HG02970 (cell line): Measurements from ENCODE around the gene C6orf141.

Source experiments
- ATAC-seq: cut with Tn5 transposase; IDR thresholded peaks from one replicate; pipeline ENCODE4 v1.9.1; 2021; ENCODE audit warnings: mild to moderate bottlenecking, moderate library complexity, moderate number of reproducible peaks; ENCODE audit not compliant: unreplicated experiment, low FRiP score

C6orf141 gene

DNA sequence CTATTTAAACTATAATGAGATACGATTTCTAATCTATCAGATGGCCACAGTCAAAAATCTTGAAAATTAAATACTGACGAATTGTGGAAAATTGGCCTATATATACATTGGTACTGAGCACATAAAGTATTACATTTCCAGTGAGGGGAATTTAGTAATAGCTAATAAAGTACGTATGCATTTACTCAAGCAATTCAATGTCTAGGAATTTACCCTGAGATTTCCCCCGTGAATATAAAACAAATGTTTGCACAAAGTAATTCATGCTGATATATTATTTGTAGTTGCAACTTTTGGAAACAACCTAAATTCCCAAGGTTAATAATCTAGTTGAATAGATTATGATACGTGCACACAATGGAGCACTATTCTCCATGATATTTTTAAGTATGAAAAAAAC is 14.7 kb upstream of the C6orf141 start:
- no peak for ATAC-seq

DNA sequence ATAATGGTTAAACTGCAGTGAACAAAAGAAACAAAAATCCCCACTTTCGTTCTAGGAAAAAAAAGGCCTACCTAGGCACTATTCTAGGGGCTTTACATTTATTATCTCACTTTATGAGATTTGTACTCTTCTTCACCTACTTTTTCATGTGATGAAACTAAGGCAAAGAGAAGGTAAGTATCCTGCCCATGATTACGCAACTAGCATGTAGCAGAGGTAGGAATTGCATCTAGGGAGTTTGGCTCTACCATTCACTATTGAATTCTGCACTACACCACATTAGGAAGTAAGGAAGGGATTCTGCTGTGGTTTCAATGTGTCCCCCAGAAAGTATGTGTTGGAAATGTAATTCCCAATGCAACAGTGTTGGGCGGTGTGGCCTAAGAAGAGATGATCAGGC is 11.4 kb upstream of the C6orf141 start:
- ATAC-seq = no peak

DNA sequence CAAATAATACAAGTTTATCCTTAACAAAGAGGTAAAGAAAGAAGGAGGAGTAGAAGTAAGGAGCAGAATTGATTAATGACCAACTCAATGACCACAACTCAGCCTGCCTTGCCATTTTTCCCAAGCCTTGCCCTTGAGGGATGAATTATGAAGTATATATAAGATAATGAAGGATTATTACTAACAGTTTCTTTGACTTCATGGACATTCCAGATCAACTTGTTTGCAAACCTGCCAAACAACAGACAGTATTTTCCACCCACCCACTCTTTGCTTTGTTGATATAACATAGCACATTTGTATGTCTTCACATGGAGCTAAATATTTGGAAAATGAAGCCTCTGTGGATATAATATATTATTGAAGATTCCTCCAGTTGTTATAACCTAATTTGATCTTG is 9.9 kb upstream of the C6orf141 start:
- ATAC-seq = no peak

DNA sequence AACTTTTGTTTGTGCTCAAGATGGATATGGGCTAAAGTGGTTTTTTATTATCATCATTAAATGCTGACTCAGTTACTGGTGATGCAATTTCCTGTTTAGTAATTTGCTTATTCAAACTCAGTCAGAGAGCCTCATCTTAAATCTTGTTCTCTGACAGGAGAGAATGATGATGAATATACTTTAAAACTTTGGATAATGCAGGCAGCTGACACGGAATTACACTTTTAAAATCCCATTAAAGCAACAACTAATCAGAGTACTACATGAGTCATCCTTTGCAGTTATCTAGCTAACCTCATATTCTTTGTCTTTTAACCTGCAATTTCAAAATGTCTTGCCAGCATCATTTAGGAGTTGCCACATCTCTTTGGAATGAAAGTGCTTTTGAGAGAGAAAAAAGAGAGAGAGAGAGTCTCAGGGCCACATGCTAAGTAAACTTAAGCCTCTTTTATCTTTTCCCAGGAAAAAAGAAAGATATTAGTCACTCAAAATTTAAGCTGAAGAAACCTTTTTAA is 9.2 kb upstream of the C6orf141 start:
- ATAC-seq = no peak

DNA sequence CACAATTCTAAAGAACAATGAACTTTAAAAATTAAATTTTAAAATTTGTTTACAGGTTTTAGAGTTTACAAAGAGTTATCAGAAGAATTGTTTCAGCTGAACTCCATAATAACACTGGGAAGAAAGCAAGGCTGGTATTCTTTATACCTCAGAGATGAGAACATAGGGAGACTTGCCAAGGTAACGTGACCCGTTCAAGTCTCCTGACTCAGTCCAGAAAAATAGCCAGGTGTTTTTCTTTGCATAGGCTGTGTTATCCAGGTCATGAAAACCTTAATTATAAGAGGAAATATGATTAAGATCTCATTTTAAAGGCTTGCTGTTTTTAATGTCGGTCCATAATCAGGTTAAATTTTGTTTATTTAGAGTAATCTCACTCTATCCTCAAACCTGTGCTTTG is 8.5 kb upstream of the C6orf141 start:
- no peak for ATAC-seq

DNA sequence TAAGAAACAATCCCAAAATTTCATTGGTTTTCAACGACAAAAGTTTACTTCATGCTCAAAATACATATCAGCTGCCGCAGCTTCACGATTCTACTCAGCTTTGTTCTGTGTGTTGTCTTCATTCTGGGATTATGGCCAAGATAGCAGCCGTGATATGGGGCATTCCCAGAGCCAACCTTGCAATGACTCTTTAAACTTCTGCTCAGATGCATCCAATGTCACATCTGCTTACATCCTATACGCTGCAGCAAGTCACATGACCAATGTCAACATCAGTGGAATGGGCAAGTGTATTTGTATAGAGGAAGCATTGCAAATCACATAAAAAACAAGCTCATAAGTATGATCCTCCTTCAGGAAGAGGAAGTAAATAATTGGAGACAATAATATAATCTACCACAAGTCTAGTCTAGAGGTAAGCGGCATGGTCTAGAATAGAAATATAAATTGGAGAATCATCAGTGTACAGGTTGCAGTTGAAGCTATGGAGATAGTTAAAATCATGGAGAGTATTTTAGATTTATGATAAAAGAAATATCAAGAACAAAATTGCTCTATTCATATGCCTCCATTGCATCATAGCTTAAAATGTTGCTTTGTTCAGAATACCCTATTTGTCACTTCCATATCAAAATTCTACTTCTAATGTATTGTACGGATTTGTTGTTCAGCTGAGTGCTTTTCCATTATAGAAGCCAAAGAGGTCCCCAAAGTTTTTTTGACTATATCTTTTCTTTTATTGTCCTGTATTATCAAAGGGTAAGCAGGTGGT is 7.2 kb upstream of the C6orf141 start:
- no peak for ATAC-seq

DNA sequence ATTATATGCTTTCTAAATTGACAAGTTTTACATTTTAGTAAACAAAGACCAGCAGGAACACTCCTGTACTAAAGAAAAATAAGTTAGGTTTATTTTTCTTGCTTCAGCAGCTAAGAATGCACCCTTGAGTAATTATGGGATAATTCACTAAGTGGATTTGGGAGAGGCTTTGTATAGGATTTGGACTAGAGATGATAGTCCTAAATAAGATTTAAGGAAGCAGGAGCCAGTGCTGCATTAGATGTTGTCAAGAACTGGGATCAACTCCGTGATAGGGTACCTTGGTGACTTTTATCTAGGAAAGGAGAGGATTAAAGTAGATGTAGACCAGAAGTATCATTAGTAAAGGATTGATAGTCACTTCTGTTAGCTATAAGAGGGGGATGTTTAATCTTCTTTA is 4.1 kb upstream of the C6orf141 start:
- ATAC-seq = no peak

DNA sequence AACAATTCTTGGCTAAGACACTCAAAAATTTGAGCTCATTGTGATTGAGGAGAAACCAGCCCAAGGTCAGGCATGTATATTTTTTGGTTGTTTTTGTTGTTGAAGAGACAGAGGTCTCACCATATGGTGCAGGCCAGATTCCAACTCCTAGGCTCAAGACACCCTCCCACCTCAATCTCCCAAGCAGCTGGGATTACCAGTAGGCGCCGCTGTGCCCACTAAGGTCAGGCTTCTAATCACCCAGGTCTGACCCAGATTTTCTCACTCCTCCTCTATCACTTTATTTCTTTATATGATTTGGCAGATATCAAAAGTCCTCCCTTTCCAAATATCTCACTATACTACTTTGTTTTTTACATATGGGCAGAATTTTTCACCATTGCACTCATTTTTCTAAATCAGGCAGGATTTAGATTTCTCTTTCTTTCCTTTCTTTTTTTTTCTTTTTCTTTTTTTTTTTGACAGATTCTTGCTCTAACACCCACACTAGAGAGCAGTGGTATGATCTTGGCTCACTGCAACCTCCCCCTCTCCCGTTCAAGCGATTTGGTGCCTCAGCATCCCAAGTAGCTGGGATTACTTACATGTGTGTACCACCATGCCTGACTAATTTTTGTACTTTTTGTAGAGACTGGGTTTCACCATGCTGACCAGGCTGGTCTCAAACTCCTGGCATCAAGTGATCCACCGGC is 1.7 kb upstream of the C6orf141 start:
- no peak for ATAC-seq

DNA sequence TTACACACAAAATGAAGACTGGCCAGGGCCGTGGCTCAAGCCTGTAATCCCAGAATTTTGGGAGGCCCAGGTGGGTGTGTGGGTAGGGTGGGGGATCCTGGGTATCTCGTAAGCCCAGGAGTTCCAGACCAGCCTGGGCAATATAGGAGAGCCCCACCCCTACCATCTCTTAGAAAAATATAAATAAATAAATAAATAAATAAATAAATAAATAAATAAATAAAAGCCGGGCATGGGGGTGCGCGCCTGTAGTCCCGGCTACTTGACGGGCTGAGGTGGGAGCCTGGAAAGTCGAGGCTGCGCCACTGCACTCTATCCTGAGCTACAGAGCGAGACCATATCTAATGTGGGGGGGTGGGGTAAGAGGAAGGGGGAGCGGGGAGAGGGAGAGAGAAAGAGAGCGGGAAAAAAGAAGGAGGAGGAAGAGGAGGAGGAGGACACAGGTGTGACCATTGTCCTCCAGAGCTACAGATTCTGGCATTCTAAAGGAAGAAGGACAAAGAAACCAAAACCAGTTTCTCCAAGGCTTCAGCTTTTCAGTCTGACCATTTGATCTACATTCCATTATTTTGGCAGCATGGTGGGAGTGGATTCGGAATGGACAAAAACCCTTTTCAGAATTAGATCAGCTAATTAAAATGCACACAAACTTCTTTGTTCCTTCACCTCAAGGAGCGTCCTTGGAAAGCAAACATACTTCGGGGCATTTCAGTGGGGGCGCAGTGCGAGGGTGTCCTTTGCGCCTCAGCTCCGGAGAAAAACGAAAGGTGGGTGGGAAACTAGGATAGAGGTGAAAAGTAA is 577 bp upstream of the C6orf141 start:
- ATAC-seq = no peak

DNA sequence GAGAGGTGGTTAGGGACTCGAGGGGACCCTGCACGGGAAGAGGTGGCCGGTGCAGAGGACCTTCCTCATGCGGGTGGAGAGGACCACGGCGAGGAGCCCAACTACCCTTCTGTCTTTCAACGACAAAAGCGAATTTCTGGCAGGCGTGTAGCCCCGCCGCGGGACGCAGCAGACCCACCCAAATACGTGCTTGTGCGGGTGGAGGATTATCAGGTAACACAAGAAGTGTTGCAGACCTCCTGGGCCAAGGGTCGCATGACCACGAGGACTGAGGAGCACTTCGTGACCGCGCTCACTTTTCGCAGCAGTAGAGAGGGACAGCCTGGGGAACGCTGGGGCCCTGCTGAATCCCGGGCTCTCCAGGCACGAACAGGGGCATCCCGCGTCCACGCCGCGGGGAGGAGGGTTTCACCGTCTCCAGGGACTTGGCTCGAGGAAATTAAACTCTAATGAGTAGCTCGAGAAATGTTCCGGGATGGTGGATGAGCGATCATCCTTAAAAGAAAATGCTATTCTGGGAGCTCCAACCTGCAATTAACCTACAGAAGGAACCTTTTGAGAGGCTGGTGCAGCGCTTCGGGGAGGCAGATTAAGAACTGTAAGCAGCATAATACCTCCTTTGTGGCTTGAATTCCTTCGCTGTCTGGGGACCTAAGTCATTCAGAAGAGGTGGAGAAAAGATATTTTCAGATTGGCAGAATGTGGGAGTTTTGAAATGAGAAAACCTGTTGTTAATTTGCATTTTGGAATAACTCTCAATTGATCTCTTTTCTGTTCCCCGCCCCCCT is 804 bp downstream of the C6orf141 start:
- peak; percentile 35 for ATAC-seq

DNA sequence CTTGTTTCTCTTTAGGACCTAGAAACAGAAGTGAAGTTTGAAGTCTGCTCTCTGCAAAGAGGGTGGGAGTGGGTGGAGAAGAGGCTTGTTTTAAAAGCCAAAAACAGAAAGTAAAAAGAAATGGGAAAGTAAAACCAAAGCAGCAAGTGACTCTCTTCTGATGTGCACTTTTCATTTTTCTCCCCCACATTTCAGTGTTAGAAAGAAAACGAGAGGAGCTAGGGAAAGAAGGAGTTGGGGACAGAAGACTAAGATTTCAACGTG is 1.3 kb downstream of the C6orf141 start:
- ATAC-seq = peak; percentile 44

DNA sequence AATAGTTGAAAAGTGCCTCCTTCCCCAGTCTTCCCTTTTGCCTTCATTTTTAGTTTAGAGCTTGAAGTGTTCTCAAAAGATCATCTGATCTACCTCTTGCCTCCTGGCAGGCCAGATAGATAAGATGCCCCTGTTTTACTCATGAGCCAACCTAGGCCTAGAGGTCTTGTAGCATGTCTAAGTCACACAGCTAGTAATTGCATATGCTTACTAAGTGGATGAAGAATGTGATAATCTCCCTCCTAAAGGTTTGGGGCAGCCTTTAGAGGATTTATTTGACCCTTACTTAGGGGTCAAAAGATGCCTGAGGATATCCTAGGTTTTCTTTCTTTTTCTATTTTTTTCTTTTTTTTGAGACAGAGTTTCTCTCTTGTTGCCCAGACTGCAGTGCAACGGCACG is 2.1 kb downstream of the C6orf141 start:
- no peak for ATAC-seq

DNA sequence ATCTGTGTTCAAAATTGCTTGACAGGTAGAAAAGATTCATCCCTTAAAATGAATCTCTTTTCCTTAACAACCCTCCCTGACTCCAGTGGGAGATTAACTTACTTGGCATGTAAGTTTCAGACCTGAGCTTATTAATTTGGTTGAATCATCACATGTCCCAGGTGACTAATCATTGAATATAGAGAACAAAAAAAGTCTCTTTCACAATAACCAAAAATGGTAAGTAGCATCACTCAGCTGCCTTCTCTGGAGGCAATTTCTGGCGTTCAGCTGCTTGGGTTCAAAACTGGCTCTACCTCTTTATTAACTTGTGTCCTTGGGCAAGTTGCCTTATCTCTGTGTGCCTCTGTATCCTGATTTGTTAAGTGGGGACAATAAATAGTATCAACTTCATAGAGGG is 2.9 kb downstream of the C6orf141 start:
- ATAC-seq = no peak

DNA sequence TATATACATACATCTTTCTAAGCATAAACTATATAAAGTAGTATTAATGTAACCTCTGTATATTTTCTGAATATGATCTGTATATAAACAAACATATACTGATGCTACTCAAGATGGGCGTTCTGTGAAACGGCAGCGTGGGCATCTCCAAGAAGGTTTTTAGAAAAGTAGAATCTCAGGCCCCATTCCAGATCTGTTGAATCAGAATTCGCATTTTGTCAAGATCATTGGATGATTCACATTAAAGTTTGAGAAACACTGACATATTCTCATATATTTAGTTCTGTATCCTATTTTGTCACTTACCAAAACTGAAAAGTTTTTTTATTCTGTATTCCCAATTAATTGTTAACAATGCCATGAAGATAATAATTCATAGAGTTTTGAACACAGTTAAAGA is 5.5 kb downstream of the C6orf141 start:
- no peak for ATAC-seq

DNA sequence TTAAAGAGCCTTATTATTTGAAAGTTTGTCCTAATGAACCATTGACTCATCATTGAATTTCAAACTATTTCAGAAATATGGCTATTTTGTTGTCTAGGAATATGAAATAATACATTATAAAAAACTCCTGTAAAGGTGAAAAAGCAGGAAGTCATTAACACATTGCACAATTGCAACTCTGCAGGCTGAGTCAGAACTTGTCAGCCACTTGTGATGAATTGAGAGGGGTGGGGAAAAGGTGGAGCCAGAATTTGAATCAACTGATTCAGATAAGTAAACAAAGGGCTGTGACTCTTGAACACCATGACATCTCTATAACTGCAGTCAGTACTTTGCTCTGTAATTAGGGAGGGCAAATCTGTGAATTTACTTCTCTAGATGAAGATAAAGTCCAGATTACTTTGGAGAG is 6.0 kb downstream of the C6orf141 start:
- ATAC-seq = no peak

DNA sequence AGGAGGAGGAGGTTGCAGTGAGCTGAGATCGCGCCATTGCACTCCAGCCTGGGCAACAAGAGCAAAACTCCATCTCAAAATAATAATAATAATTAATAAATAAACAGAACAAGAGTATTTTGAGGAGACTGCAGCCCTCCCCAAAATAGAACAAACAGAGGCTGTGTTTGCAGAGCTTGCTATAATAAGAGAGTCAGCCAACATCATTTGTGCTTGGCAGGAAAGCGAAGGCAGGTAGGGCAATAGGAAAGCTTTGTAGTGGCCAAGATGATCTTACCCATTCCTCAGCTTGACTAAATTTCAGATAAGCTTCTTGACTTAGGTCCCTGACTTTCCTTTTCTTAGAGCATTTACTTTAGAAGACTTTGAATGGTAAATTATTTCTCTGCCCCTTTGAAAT is 6.7 kb downstream of the C6orf141 start:
- ATAC-seq = no peak

DNA sequence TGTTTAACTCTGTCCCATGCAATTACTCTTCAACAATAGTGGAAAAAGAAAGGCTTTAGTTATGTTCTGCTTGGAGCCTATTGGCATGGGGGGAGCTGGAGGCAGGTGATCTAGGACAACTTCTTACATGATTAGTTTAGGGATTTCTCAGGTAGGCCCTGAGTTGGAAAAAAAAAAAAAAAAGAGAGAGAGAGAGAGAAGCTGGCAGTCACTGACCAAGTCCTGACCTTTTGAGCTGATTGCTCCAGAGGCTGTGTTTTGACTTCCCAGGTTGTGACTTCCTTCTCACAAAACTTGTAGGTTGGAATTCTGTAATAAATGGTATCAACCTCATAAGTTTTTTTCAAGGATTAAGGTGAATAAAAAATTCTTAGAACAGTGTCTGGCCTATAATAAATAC is 7.8 kb downstream of the C6orf141 start:
- ATAC-seq = no peak

DNA sequence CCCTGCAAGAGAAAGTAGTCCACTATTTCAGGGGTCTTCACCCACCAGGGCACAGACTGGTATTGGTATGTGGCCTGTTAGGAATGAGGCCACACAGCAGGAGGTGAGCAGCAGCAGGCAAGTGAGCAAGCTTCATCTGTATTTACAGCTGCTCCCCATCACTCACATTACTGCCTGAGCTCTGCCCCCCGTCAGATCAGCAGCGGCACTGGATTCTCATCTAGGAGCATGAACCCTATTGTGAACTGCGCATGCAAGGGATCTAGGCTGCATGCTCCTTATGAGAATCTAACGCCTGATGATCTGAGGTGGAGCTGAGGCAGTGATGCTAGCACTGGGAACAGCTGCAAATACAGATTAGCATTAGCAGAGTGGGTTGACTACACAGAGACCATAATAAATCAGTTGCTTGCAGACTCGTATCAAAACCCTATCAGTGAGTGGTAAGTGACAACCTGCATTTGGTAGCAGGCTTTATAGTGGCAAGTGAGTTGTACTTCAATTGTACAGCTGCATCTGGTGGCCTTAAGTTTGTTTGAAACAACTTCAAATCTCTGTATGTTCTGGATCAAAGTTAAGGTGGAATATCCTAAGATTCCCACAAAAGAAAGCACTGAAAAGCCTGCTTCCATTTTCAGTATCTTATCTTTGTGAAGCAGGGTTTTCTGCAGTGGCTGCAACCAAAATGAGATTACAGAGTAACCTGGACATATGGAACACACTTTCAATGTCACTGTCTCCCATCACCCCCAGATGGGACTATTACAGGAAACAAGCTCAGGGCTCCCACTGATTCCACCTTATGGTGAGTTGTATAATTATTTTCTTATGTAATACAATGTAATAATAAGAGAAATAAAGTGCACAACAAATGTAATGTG is 12.8 kb downstream of the C6orf141 start:
- no peak for ATAC-seq

DNA sequence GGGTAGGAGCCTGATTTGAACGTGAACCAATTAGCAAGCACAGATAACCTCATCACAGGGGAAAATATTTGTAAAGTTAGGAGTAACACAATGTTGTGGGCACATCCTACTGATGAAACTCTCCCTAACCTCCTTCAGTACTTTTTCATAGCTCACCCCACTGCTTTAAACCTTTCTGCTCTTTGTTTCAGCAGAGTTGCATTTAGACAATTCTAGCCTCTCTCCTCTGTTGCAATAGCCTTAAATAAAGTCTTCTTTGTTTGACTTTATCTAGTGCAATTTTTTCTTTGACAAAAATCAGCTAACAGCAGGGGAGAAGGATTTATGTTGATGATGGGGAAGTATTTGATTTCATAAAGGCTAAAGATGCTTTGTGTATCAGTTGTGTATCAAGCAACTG is 14.1 kb downstream of the C6orf141 start:
- ATAC-seq = no peak

DNA sequence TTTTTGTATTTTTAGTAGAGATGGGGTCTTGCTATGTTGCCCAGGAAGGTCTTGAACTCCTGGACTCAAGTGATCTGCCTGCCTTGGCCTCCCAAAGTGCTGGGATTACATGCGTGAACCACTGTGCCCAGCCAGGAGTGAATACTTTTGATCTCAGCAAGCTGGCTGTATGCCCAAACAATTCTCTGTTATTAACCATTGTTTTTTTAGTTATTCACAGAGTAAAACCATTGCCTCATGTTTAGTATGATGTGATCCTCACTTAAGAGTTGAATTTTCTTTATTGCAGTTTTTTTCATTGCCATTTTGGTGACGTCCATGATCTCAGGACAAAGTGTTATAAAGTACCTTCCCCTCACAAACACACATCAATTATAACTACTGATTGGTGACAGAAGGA is 14.8 kb downstream of the C6orf141 start:
- ATAC-seq = no peak
